ENCODE data around the gene CHST9. TPM values are rescaled to one million over a fixed set of nuclear protein-coding genes. Genes with fewer than 3 reads are reported as not detected.

The CHST9 gene
- total and polyA plus RNA-seq, 7 donors: under 0.01 to 0.11 (median 0.07) TPM; not detected in 2

- H3K9me3 ChIP-seq: no peaks in the 10 kb centered on the region
- no peaks in the 10 kb centered on the region for H3K4me1 ChIP-seq
- ATAC-seq (no peak), DNase-seq (no peak)
- H3K36me3 ChIP-seq (ENCODE audit: insufficient read depth in 1 of 2, low read depth in 1 of 2): no peaks in the 10 kb centered on the region
- WGBS, 3 donors: 49 to 65% (median 53%) methylated on average over 3 of the region's 3 CpGs
- no peaks in the 10 kb centered on the region for H3K27me3 ChIP-seq (ENCODE audit: insufficient read depth in 3 of 3, low read length in 2 of 3)
- H3K4me3 ChIP-seq: no peak overlapping the region
- no peak for TF ChIP-seq CTCF (IDR thresholded peaks at IDR 0.05)
- H3K27ac ChIP-seq: no peak overlapping the region
- intact Hi-C loops (cut with DNase I): loop anchor here in 1 of 2 donors (10.0 kb wide), 1 partner anchor 272 kb away; no protein-coding TSS in a partner anchor
These were observed 162.6 kb downstream of the CHST9 start for GRCh38 chr18:27022477-27022876.

- no peaks in the 10 kb centered on the region for H3K9me3 ChIP-seq
- ATAC-seq (peak in 2 of 4 donors; percentile 39 to 70), DNase-seq (no peak)
- no peak overlapping the region for H3K27ac ChIP-seq
- intact Hi-C loops (cut with DNase I): loop anchor here in 1 of 2 donors (5.0 kb wide), 3 partner anchors 279 to 734 kb away; no protein-coding TSS in a partner anchor
- H3K4me3 ChIP-seq: no peak overlapping the region
- peak; percentile 59 for TF ChIP-seq CTCF (IDR thresholded peaks at IDR 0.05)
- no peaks in the 10 kb centered on the region for H3K36me3 ChIP-seq (ENCODE audit: insufficient read depth in 1 of 2, low read depth in 1 of 2)
- no peaks in the 10 kb centered on the region for H3K27me3 ChIP-seq (ENCODE audit: insufficient read depth in 3 of 3, low read length in 2 of 3)
- no peaks in the 10 kb centered on the region for H3K4me1 ChIP-seq
- 55 to 69% (median 57%) methylated on average over 2 of the region's 2 CpGs for WGBS, 3 donors
These were observed 167.1 kb downstream of the CHST9 start for GRCh38 chr18:27017901-27018500.

- no peak for ATAC-seq
- H3K9me3 ChIP-seq: no peaks in the 10 kb centered on the region
- WGBS, 3 donors: 39 to 74% (median 49%) methylated on average over 1 of the region's 1 CpG
- H3K36me3 ChIP-seq (ENCODE audit: insufficient read depth in 1 of 2, low read depth in 1 of 2): no peaks in the 10 kb centered on the region
- no peak for DNase-seq
- TF ChIP-seq CTCF (IDR thresholded peaks at IDR 0.05): no peak
- H3K27me3 ChIP-seq (ENCODE audit: insufficient read depth in 3 of 3, low read length in 2 of 3): peaks cover 0 to 1% (median 0%) of the 10 kb centered on the region in 3 donors
- no peaks in the 10 kb centered on the region for H3K4me1 ChIP-seq
- no peak overlapping the region for H3K27ac ChIP-seq
- H3K4me3 ChIP-seq: no peak overlapping the region
- intact Hi-C loops (cut with DNase I): loop anchor here in 1 of 2 donors (5.0 kb wide), 3 partner anchors 282 to 737 kb away; no protein-coding TSS in a partner anchor
These were observed 170.3 kb downstream of the CHST9 start for GRCh38 chr18:27014841-27015240.

GRCh38 chr18:27010784-27011183, 174.3 kb downstream of the CHST9 start:
- TF ChIP-seq CTCF (IDR thresholded peaks at IDR 0.05): no peak
- no peak overlapping the region for H3K4me3 ChIP-seq
- H3K4me1 ChIP-seq: no peaks in the 10 kb centered on the region
- intact Hi-C loops (cut with DNase I): no loop called here
- H3K27ac ChIP-seq: no peak overlapping the region
- peaks cover 0 to 1% (median 0%) of the 10 kb centered on the region in 3 donors for H3K27me3 ChIP-seq (ENCODE audit: insufficient read depth in 3 of 3, low read length in 2 of 3)
- WGBS, 3 donors: 87 to 90% (median 89%) methylated on average over 2 of the region's 2 CpGs
- ATAC-seq (no peak), DNase-seq (no peak)
- H3K36me3 ChIP-seq (ENCODE audit: insufficient read depth in 1 of 2, low read depth in 1 of 2): no peaks in the 10 kb centered on the region
- H3K9me3 ChIP-seq: no peaks in the 10 kb centered on the region
